HG02870 (cell line): ENCODE results near the gene OR6C74.

Experiments
- ATAC-seq: cut with Tn5 transposase; IDR thresholded peaks from one replicate; pipeline ENCODE4 v1.9.1; 2021; ENCODE audit warnings: mild to moderate bottlenecking, moderate library complexity; ENCODE audit not compliant: unreplicated experiment

Gene OR6C74

GRCh38 chr12:55244309-55244708 lies at the start of gene OR6C74:
Gene OR6C74 (plus strand): TSS chr12:55244609. CDS start chr12:55247288, 2,679 bp downstream.
- no peak for ATAC-seq

DNA sequence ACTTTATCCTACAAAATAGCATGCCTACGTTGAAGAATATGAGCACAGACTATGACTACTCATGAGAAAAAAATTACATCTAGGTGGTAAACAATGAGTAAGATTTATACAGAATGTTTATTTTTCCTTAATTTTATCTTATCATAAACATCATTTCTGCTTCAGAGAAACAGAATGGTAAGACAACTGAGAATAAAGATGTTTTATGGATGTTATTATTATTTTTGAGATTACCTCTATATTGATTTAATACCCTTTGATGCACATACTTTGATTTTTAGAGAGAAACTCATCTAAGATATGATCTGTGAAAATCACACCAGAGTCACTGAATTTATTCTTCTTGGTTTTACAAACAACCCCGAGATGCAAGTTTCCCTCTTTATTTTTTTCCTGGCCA lies 23.7 kb upstream of the OR6C74 start, which contains the start of gene OR10A7:
Gene OR10A7 (plus strand): TSS at position 301 of the 400 bp plus-strand sequence. CDS start 0 bp downstream, at position 301.
- ATAC-seq = no peak

DNA sequence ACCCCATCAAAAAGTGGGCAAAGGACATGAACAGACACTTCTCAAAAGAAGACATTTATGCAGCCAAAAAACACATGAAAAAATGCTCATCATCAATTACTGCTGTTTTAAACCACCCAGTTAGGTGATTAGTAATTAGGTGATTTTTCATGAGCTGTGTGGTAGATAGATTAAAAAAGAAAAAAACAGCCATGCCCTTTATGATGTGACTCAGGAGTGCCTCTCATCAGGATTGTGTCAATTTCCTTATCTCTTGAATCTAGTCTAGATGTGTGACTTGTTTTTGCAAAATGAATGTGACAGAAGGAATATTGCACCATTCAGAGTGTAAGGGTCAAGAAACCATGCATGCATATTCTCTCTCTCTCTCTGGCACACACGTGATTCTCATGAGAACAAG lies 17.9 kb upstream of the OR6C74 start:
- no peak for ATAC-seq

- ATAC-seq = no peak
Observed at GRCh38 chr12:55227643-55228042, 16.8 kb upstream of the OR6C74 start.

- no peak for ATAC-seq
Observed at GRCh38 chr12:55246159-55246558, 1.8 kb downstream of the OR6C74 start.

GRCh38 chr12:55250944-55251343 lies 6.5 kb downstream of the OR6C74 start:
- ATAC-seq = no peak

GRCh38 chr12:55253281-55253680 lies 8.9 kb downstream of the OR6C74 start:
- no peak for ATAC-seq

GRCh38 chr12:55256831-55257230 lies 12.4 kb downstream of the OR6C74 start:
- no peak for ATAC-seq

GRCh38 chr12:55258303-55258702 lies 13.9 kb downstream of the OR6C74 start:
- no peak for ATAC-seq

DNA sequence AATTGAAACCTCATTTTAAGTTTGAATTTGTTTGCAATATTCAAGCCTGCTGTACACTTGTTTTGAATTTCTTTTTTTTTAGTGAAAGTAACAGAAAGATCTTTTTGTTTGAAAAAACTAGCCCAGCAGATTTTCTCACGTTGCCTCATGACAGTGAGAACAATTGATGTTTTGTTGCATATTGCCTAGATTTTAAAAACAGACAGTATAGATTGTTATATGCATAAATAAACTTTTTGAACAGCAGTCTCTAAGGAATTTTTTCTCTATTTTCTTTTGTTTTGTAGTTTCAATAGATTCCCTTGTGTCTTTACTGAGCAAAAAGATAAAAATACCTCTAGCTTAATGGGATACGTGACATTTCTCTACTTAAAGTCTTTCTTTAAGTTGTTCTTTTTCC lies 36.6 kb downstream of the OR6C74 start:
- no peak for ATAC-seq

DNA sequence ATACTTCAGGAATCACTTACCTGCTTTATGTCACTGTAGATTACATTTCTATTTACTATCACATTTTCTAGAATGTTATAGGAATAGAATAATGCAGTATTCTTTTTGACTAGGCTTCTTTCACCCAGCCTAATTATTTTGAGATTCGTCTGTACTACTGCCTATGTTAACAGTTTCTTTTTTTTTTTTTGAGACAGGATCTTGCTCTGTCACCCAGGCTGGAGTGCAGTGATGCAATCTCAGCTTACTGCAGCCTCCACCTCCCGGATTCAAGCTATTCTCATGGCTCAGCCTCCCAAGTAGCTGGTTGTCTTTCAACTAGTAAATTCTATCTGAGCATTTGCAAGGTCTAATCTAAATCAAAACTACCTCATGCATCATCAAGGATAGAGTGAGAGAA lies 45.6 kb downstream of the OR6C74 start:
- no peak for ATAC-seq
